Fibroblast of villous mesenchyme (primary cell): ENCODE data around the gene ZNF235. TPM values are rescaled to one million over a fixed set of nuclear protein-coding genes. Genes with fewer than 3 reads are reported as not detected.

Experiments used
- DNase-seq: peaks from one replicate; pipeline ENCODE4 v3.0.0-alpha.2; 2010; ENCODE audit warnings: low read depth
- H3K4me3 ChIP-seq: 2 replicates; pipeline ENCODE4 v1.5.1; 2011; ENCODE audit warnings: low read depth, mild to moderate bottlenecking, low read length
- CTCF ChIP-seq: IDR thresholded peaks from 2 replicates; pipeline ENCODE4 v1.5.1; 2012; ENCODE audit warnings: low read depth, mild to moderate bottlenecking, low read length; ENCODE audit not compliant: insufficient read depth
- total RNA-seq: library from RNA; depleted of rRNA; stranded (reverse); fragments of >200 nt; gene quantifications from 2 replicates; pipeline ENCODE4 v1.2.3, GENCODE V29; 2012

Gene ZNF235
- total RNA-seq, 1 donor: 8.2 TPM

- no peak overlapping the region for H3K4me3 ChIP-seq
- DNase-seq: no peak
- no peak for TF ChIP-seq CTCF
Observed at GRCh38 chr19:44315883-44316282, 11.1 kb upstream of the ZNF235 start.

- TF ChIP-seq CTCF: no peak
- no peak overlapping the region for H3K4me3 ChIP-seq
Observed at GRCh38 chr19:44313231-44313630, 8.4 kb upstream of the ZNF235 start.

GRCh38 chr19:44308011-44308410, 3.2 kb upstream of the ZNF235 start:
- no peak for DNase-seq
- no peak overlapping the region for H3K4me3 ChIP-seq
- TF ChIP-seq CTCF: no peak

More at GRCh38 chr19:44313231-44313630, 8.4 kb upstream of the ZNF235 start:
- DNase-seq: no peak

- no peak overlapping the region for H3K4me3 ChIP-seq
- DNase-seq: no peak
- no peak for TF ChIP-seq CTCF
Observed at GRCh38 chr19:44306283-44306682, 1.5 kb upstream of the ZNF235 start.

- DNase-seq: no peak
- H3K4me3 ChIP-seq: peak overlapping the region; percentile 84
- TF ChIP-seq CTCF: no peak
Observed at GRCh38 chr19:44305457-44305856, 632 bp upstream of the ZNF235 start.

- peak; percentile 59 for DNase-seq
- peak overlapping the region; percentile 84 for H3K4me3 ChIP-seq
- no peak for TF ChIP-seq CTCF
Observed at GRCh38 chr19:44303976-44304568, 753 bp downstream of the ZNF235 start.

GRCh38 chr19:44303320-44303719, 1.5 kb downstream of the ZNF235 start:
- DNase-seq: no peak
- TF ChIP-seq CTCF: no peak
- H3K4me3 ChIP-seq: peak overlapping the region; percentile 13
